HG03045 (cell line): ENCODE measurements around the gene STAG2.
A peak's percentile ranks its signal among the peaks of the same experiment; 100 is the strongest.

ENCODE experiments used
- ATAC-seq: cut with Tn5 transposase; IDR thresholded peaks from one replicate; pipeline ENCODE4 v1.9.1; 2021; ENCODE audit warnings: mild to moderate bottlenecking, moderate library complexity; ENCODE audit not compliant: unreplicated experiment

The STAG2 gene

GRCh38 chrX:123973921-123974320, 12.4 kb downstream of the STAG2 start:
- ATAC-seq, result no peak

DNA sequence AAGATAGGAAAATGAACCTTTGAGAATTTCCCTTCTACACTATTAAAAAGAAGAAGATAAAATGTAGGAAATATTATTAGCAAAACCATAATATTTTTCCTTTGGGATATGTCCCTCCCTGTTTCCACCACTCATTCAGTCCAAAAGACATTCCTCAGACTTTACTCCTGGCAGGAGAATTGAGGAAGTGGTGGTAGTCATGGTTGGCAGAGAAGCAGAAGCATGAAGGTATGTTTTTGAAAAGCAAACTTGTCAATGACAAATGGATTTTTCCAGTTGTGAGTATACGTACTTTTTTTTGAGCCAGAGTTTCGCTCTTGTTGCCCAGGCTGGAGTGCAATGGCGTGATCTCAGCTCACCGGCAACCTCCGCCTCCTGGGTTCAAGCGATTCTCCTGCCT, 13.7 kb downstream of the STAG2 start:
- ATAC-seq, result no peak

GRCh38 chrX:123976706-123977316, 15.3 kb downstream of the STAG2 start:
- no peak for ATAC-seq

- no peak for ATAC-seq
Measured at GRCh38 chrX:123983240-123983639, 21.7 kb downstream of the STAG2 start.

DNA sequence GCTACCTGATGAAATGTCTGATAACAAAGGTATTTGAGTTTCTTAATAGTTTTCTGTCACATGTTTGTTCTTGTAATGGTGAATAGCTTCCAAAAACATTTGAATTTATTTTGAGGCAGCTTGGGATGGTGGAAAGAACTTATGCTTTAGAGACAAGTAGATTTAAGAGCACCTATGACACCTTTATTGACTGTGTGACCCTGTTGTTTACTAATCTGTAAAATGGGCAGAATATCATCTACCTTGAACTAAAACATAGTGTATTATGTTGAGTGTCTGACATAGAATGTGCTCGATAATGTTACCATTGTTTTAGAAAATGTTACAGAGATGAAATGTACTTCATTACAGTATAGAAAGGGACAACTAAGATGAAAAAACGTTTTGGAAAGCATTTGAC, 24.9 kb downstream of the STAG2 start:
- no peak for ATAC-seq

DNA sequence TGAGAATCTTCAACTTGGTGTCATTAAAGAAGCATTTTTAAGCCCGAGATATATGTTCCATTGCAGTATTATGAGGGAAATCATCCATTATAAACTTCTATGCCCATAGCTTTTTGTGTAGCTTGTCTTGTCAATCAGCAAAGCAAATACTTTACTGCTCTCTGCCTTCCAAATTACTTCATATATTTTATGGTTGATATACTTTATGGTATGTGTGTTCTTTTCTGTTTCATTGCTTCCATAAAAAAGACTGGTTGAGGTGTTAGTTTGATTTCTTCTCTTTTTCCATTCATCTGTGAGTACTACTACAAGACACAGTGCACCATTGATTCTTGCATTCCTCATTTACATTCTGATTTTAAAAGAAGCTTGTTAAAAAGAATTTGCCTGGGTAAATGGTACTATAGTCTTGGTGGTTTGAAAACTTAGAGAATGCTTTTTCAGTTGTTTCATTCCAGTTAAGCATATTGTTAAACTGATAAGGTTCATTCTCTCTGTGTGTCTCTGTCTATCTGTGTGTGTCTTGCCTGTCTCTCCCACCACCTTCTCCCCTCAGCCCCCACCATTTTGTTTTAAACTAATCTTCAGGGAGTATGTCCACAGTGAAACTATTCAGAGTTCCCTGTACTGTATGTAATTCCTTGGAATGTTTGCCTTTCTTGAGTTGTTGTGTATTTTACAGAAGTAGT, 27.1 kb downstream of the STAG2 start:
- no peak for ATAC-seq

DNA sequence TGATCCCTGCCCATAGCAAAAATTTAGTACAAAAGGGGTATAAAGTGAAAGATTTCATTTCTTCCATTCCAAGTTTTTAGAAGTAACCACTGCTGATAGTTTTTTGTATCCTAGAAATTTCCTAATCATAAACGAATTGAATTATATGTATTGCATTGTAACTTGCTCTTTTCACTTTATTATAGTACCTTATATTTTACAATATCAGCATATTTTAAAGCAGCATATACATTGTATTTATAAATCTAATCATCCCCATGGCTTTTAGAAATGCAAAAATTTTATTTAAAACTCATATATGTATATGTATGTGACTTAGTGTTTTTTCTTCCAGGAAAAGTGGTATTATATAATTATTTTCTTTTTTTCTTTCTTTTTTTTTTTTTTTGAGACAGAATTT, 27.7 kb downstream of the STAG2 start:
- no peak for ATAC-seq

- no peak for ATAC-seq
Measured at GRCh38 chrX:123990169-123990568, 28.7 kb downstream of the STAG2 start.

- ATAC-seq, result no peak
Measured at GRCh38 chrX:123990602-123991001, 29.1 kb downstream of the STAG2 start.

- no peak for ATAC-seq
Measured at GRCh38 chrX:123993326-123993725, 31.8 kb downstream of the STAG2 start.

DNA sequence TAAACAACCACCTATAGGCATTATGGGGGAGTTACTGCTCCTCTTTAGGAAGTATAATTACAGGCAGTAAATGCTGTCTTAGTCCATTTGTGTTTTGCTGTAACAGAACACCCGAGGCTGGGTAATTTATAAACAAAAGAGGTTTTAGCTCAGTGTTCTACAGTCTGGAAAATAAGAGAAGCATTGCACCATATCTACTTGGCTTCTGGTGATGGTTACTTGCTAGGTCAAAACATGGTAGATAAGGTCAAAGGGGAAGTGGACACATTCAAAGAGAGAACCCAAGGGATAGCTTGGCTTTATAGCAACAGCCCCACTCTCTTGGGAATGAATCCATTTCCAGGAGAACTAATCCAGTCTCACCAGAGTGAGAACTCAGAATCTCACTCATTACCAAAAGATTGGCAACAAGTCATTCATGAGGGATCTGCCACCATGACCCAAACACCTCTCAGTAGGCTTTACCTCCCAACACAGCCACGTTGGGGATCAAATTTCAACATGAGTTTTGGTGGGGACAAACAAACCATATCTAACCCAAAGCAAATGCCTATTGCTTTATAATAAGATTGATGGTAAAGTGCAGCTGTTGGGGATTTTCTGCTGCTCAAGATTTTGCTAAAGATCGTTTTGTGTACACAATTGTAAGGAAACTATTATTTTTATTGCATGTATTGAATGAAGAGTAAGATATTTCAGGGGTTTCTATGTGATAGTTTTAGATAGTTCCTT, 32.6 kb downstream of the STAG2 start:
- no peak for ATAC-seq

DNA sequence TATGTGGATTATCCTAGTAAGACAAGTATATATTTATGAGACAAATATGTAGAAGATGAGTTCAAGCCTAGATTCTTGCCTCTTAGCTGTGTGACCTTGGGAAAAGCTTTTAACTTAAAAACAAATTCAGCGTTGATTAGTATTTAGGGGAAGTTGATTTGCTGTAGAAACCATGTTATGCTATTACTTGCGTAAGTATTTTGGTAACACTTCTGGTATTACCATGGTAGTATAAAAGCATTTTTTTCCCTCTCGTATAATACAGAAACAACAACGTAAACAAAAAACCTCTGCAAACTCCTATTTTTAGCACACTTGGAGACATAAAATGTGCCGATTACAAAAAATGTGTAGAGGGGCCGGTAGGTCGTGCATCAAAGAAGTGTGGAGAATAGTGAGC, 33.2 kb downstream of the STAG2 start:
- ATAC-seq, result no peak

DNA sequence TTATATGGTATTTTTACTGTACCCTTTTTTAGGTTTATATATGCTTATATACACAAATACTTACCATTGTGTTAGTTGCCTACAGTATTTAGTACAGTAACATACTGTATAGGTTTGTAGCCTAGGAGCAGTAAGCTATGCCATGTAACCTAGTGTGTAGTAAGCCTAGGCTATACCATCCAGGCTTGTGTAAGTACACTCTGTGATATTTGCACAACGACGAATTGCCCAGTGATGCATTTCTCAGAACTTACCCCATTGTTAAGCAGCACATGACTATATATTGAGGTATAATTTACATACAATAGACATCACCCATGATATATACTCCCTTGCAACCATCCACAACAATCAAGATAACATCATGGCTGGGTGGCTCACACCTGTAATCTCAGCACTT, 40.1 kb downstream of the STAG2 start:
- ATAC-seq, result no peak

- ATAC-seq, result no peak
Measured at GRCh38 chrX:124005228-124005627, 43.7 kb downstream of the STAG2 start.

DNA sequence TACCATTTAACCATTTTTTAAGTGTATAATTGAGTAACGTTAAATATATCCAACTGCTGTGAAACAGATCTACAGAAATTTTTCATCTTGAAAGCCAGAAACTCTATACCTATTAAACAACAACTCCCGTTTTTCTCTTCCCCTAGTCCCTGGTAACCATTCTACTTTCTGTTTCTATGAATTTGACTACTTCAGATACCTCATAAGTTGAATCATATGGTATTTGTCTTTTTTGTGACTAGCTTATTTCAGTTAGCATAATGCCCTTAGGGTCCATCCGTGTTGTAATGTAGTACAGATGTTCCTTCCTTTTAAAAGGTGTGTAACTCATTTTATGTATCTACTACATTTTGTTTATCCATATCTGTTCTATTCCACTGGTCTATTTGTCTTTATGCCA, 48.7 kb downstream of the STAG2 start:
- peak; percentile 73 for ATAC-seq

DNA sequence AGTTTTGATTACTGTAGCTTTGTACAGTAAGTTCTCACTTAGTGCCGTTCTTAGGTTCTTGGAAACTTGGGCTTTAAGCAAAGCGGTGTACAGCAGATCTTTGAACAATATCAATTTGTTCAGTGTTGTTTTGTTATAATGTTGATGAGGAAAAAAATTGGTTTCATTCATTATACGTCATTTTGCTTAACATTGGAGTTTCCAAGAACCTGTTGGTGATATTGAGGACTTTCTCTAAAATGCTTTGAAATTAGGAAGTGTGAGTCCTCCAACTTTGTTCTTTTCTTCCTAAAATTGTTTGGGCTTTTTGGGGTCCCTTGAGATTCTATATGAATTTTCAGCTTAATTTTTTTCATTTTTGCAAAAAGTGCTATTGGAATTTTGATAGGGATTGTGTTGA, 49.1 kb downstream of the STAG2 start:
- no peak for ATAC-seq

DNA sequence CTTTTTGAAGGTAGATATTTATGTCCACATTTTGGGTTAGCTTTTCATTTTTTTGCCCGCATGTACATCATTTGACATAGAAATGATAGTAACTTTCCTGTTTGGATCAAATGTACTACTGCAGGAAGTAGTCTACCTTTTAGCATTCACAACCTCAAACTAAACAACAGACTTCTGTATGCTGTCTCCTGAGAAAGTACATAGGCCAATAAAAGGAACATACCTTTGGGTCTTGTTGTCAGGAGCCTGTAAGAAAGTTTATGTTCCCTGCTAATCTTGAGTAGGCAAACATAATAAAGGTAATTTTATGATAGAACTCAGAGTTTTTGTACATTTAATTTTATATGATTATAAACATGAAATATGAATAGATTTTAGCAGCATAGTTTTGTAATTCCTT, 54.2 kb downstream of the STAG2 start:
- ATAC-seq, result no peak

DNA sequence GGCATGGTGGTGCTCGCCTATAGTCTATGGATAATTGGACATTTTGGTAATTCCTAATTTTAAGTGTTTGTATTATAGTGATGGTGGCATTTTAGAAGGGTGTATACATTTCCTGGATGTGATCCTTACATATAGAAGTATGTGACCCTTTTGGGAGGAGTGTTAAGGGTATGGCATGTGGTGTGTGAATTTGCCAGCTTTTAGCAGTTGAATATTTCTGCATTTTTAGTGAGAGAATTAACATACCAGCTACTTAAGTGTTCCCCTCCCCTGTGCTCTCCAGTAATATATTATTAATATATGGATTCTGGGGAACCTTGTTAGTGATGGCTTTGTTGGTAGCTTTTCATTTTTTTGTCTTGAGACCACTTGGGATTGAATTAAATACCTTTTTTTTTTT, 55.3 kb downstream of the STAG2 start:
- no peak for ATAC-seq

DNA sequence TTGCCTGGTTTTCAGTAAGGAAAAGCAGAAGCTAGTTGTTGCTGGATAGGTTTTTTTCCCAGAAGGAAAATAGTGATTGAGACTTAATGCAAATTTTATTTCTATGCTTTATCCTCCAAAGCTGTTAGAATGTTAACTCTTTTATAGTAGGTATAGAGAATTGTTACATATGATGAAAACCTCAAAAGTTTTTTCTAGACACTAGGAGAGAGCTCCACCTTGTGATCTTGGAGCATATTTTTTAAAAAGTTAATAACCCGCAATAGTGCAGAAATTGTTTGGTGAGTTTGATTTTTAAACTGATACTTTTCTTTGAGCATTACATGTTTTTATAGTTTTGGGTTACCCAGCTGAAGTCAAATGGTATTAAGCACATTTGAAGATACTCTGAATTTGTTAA, 56.5 kb downstream of the STAG2 start:
- no peak for ATAC-seq

- ATAC-seq, result no peak
Measured at GRCh38 chrX:124023838-124024238, 62.3 kb downstream of the STAG2 start.

DNA sequence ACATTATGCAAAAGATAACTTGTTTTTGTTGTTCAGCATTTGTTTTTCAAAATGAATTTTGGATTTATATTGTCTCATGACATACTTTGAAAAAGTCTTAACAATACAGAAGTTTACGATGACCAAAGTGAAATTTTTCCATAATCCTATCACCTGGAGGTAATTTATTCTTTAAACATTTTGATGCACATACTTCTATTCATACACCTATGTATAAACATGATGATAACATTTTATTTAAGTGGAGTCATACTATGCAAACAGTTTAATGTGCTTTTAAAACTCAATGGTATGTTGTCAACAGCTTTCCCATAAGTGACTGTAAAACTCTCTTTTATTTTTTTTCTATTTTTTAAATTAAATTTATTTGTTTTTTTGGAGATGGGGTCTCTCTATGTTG, 65.0 kb downstream of the STAG2 start:
- no peak for ATAC-seq

DNA sequence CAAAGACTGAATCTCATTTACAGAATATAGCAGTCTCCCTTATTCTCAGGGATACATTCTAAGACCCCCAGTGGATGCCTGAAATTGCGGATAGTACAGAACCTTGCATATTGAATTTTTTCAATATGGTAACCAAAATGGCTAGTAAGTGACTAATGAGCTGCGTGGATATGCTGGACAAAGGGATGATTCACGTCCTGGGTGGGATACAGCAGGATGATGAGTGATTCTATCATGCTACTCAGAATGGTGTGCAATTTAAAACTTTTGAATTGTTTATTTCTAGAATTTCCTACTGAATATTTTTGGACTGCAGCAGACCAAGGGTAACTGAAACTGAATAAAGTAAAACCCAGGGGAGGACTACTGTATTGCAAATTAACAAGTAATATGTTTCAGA, 66.7 kb downstream of the STAG2 start:
- ATAC-seq, result no peak
